Measurements from ENCODE around the gene PTPRB.

DNA sequence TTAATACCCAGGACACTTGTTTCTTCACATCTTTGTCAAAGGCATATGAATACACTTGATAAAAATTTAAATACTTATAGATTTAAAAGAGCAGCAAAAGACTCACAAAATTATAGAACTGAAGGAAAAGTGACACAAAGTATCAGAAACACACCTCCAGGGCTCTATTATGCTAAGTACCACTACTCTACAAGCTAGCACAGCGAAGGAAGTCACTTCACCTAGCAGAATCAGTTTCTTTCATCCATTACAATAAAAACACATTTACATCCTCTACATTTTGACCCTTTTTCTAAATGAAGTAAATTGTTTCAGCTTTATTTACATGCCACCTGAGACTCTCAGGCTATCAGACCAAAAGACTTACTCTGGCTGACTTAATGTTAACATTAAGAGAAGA, 26.6 kb upstream of the PTPRB start:
- TF ChIP-seq EZH2 (IDR thresholded peaks at IDR 0.05; ENCODE audit: low read length, missing control alignments), result no peak
- TF ChIP-seq, protein P1, sequence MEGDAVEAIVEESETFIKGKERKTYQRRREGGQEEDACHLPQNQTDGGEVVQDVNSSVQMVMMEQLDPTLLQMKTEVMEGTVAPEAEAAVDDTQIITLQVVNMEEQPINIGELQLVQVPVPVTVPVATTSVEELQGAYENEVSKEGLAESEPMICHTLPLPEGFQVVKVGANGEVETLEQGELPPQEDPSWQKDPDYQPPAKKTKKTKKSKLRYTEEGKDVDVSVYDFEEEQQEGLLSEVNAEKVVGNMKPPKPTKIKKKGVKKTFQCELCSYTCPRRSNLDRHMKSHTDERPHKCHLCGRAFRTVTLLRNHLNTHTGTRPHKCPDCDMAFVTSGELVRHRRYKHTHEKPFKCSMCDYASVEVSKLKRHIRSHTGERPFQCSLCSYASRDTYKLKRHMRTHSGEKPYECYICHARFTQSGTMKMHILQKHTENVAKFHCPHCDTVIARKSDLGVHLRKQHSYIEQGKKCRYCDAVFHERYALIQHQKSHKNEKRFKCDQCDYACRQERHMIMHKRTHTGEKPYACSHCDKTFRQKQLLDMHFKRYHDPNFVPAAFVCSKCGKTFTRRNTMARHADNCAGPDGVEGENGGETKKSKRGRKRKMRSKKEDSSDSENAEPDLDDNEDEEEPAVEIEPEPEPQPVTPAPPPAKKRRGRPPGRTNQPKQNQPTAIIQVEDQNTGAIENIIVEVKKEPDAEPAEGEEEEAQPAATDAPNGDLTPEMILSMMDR (conservative IDR thresholded peaks at IDR 0.05 in 1 of 2, IDR thresholded peaks at IDR 0.05 in 1 of 2; ENCODE audit: low read depth in 1 of 2, low read length in 2 of 2), result no peak
